GM18498 (cell line): ENCODE data around the gene ITPR3.

Source experiments
- ATAC-seq: cut with Tn5 transposase; IDR thresholded peaks from one replicate; pipeline ENCODE4 v1.9.1; 2021; ENCODE audit warnings: mild to moderate bottlenecking, moderate library complexity; ENCODE audit not compliant: unreplicated experiment

The ITPR3 gene

DNA sequence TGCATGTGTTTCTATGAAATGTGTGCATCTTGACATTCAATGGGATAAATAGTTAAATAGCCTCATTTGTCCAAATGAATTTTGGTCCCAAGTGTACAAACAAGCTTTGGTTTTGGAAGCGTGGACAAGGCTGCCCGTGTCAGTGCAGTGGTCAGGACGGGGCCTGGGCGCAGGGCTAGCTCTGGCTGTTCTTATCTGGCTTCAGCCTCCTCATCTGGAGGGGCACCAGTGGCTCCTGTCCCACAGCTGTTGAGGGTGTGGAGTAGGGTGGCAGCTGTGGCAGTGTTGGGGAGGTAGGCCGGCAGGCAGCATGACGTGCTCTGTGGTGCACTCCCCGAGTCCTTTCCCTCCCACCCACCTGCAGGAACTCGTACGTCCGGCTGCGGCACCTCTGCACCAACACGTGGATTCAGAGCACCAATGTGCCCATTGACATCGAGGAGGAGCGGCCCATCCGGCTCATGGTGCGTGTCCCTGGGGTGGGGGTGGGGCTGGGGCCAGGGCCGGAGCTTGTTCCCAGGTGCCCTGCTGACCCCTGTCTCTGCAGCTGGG is 43.5 kb downstream of the ITPR3 start:
- no peak for ATAC-seq

DNA sequence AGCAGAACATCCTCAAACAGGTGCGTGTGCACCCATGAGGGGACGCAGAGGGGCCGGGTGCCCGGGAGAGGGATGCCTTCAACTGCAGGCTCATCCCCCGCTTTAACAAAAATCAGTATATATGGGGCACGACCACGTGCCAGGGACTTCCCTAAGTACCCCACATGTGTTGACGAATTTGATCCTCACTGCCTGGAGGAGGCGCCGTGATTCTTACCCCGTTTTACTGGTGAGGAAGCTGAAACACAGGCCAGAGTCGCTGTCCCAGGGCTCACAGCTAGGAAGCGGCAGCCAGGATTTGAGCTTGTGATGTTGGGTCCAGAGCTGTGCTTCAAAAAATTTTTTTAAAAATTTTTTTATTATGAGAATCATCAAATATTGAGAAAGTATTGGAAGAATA is 44.8 kb downstream of the ITPR3 start:
- no peak for ATAC-seq

- ATAC-seq = no peak
Observed at GRCh38 chr6:33667072-33667471, 46.0 kb downstream of the ITPR3 start.

DNA sequence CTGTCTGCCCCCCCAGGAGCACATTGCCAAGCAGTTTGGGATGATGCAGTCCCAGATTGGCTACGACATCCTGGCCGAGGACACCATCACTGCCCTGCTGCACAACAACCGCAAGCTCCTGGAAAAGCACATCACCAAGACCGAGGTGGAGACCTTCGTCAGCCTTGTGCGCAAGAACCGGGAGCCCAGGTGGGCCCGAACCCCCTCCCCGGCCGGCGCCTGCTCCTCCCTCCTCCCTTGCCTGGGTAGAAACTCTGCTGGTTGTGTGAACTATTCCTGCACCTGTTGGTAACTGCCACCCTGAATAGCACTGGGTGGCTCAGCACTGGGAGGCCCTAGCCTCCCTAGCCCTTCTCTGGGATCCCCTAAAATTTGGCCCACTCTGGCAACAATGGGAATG is 46.7 kb downstream of the ITPR3 start:
- no peak for ATAC-seq

GRCh38 chr6:33668328-33668727 is 47.2 kb downstream of the ITPR3 start:
- ATAC-seq = no peak

DNA sequence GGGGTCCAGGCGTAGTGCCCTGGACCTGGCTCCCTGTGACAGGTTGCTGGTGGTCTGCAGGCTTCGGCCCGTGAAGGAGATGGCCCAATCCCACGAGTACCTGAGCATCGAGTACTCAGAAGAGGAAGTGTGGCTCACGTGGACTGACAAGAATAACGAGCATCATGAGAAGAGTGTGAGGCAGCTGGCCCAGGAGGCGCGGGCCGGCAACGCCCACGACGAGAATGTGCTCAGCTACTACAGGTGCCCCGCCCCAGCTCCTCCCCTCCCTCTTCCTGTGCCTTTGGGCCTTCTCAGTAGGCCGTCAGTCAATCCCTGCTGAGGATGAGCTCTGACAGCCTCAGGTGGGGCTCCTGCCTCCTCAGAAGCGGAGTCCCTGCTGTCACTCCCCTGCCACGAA is 47.8 kb downstream of the ITPR3 start:
- ATAC-seq = no peak

DNA sequence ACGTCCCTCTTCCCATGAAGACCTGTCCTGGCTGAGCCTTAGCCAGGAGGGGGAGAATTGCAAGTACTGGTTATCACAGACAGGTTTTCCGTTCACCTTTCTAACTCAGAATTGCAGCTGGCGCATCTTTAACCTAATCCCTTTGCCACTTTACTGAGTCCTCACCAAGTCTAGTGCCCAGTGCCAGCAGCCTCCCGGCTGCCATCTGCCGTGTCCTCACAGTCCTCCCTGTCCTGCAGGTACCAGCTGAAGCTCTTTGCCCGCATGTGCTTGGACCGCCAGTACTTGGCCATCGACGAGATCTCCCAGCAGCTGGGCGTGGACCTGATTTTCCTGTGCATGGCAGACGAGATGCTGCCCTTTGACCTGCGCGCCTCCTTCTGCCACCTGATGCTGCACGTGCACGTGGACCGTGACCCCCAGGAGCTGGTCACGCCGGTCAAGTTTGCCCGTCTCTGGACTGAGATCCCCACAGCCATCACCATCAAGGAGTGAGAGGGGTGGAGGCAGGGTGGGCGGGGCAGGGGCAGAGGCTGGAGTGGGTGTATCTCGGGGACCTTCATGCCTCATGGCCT is 49.1 kb downstream of the ITPR3 start:
- ATAC-seq = no peak

DNA sequence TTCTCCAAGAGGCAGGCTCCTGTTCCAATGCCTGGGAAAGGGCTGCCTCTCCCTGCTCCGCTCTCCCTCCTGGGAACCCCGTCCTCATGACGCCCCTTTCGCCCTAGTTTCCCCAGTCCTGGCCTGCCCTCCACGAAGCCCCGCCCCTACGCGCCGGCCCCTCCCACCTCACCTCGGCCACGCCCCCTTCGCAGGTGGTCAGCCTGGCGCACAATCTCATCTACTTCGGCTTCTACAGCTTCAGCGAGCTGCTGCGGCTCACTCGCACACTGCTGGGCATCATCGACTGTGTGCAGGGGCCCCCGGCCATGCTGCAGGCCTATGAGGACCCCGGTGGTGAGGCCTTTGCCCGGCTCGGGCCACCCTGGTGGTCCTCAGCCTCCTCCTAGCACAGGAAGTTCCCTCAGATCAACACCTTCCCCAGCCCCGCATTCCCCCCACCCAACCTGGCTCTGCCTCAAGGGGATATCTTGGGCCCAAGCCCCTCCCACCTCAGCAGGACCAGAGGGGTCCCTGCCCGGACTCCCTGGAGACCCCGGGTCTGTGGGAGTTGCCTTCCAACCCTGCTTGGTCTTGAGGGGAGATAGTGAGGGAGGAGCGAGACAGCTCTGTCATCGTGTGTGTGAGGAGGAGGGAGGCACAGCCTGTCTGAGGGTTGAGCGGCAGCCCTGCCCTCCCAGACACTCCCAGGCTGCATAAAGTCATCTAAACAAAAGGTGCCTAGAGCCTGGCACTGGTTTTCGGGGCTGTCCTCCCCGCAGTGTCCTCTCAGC is 50.0 kb downstream of the ITPR3 start:
- no peak for ATAC-seq

DNA sequence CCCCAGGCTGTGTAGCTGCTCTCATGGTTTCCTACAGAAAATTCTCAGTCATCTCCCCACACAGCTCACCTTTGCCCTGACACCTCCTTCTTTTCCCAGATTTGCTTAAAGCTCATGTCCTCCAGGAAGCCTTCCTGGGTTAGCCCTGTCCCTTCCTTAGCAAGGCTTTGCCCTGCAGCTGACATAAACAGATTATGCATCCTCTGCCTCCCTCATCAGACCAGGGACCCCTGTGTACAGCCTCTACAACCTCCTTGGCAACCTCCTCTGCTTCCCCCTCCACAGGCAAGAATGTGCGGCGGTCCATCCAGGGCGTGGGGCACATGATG is 50.6 kb downstream of the ITPR3 start:
- no peak for ATAC-seq

DNA sequence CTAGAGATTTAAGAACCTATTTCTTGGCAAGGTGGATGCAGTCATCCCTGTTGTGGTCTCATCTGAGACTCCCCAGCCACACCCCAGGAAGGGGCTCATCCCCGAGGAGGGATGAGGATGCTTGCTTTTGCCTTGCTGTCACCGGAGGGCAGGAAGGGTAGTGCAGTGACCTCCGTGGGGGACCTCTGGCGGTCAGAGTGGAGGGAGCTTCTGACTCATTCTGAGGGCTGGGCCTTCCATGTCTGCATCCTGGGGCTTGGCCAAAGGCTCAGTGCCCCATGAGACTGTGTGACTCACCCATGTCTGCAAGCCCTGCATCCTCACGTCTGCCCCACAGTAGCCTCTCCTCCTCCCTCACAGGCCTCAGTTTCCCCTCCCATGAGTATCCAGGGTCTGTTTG is 51.7 kb downstream of the ITPR3 start:
- no peak for ATAC-seq

DNA sequence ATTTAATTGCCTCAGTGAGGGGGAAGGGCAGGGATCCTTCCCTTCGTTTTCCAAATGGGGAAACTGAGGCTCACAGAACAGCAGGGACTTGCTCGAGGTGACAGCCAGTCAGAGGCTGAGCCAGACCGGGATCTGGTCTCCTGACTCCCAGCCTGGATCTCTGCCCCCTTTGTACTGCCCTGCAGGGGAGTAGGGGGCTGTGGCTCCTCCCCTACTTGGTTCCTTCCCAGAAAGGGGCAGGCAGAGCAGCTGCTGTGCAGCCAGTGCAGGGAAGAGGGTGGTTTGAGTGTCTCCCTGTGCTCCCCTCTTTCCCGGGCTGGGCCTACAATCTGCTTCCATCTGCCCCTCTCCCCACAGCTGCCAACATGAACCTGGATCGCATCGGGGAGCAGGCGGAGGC is 52.7 kb downstream of the ITPR3 start:
- no peak for ATAC-seq

DNA sequence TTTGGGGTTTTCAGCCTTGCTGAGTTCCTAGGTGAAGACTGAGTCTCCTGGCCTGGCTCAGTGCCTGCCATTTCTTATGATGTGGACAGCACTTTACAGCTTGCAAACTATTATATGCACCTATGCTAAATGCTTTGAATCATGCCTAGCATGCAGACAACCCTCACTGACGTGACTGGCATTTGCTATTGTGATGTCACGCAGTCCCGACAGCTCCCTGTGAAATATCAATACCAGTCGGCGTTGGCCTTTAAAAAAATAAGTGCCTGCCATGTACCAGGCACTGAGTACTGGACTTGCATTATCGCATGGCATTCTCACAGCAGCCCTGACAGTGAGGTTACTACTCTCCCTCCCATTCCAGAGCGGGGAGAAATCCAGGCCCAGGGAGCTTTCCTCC is 54.8 kb downstream of the ITPR3 start:
- ATAC-seq = no peak

DNA sequence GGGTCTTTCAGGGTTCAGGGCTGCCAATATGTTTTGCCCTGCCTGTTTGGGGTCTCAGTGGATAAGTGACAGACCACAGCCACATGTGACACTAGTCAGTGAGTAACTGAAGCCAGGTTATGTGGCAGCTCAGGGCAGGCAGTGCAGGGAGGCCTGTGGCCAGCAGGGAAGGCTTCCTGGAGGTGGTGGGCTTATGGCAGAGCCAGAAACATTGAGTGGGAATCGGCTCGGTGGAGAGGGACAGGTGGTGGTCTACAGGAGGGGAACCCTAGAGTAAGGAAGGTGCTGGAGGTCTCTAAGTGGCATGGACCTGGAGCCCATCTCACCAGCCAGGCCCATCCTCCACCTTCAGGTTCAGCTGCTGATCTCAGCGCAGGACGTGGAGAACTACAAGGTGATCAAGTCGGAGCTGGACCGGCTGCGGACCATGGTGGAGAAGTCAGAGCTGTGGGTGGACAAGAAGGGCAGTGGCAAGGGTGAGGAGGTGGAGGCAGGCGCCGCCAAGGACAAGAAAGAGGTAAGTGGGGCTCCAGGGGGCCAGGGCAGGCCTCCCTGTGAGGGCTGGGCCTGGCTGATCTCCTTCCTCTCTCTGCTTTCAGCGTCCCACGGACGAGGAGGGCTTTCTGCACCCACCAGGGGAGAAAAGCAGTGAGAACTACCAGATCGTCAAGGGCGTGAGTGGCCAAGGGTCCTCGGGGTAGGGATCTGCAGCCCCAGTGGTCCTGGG is 55.5 kb downstream of the ITPR3 start:
- ATAC-seq = no peak

- ATAC-seq = no peak
Observed at GRCh38 chr6:33677143-33677660, 56.1 kb downstream of the ITPR3 start.

- no peak for ATAC-seq
Observed at GRCh38 chr6:33677689-33678088, 56.6 kb downstream of the ITPR3 start.

- no peak for ATAC-seq
Observed at GRCh38 chr6:33678233-33678931, 57.3 kb downstream of the ITPR3 start.

DNA sequence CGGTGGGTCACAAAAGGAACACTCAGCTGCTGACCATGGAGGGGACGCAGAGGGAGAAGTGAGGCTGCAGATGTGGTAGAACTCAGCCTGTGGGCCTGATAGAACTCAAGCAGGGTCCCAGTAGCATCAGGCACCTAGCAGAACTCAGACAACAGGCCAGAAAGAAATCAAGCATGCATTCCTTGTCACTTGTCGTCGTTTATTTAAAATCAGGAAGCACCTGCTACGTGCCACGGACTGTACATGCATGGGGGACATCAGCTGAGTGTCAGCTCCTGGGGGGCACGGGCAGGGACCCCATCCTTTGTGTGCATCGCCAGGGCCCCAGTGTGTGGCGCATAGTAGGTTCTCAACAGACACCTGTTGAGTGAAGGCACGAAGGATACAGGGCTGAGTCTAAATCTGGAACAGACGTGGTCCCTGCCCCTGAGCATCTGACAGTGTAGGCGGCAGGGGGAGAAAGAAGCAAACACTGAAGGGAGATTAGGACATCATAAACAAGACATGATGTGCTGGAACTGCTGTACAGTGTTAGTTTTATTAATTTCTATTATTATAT is 57.9 kb downstream of the ITPR3 start:
- no peak for ATAC-seq

- no peak for ATAC-seq
Observed at GRCh38 chr6:33679761-33680160, 58.6 kb downstream of the ITPR3 start.

DNA sequence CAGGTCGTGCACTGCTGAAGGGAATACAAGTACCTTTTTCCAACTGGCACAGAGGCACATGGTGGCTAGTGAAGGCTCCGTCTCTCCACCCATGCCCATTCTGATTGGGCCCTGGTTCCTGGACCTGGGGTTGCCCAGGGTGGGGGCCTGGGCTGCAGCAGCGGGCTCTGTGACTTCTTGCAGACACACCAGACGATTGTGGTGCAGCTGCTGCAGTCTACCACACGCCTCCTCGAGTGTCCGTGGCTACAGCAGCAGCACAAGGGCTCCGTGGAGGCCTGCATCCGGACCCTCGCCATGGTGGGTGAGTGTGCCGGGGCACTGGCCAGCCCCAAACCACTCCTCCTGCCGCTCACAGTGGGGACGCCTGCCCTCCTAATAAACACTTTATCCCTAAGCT is 61.2 kb downstream of the ITPR3 start:
- no peak for ATAC-seq

DNA sequence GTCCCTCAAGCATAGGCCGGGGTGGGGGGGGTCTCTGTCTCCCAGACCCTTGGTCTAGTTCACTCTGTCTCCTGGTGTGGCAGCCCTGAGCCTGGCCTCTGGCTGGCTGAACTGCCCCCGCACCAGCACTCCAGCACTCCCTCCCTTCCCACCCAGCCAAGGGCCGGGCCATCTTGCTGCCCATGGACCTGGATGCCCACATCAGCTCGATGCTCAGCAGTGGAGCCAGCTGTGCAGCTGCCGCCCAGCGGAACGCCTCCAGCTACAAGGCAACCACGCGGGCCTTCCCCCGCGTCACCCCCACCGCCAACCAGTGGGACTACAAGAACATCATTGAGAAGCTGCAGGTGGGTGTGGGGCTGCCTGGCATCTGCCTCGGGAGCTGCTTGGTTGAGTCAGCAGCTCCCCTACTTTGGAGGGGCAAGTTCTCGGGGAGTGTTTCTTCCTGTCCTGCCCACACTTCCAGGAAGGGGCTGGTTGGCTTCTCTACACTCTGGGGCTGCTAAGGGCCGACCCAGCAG is 62.0 kb downstream of the ITPR3 start:
- no peak for ATAC-seq
